ENCODE measurements around the gene KSR1. TPM values are rescaled to one million over a fixed set of nuclear protein-coding genes. Genes with fewer than 3 reads are reported as not detected.

Gene KSR1
- total and polyA plus RNA-seq, 2 donors (not counting 1 experiment from before 2014, with no cell fraction given): 5.3 to 10.1 TPM

GRCh38 chr17:27485716-27486495 is 29.7 kb downstream of the KSR1 start:
- Histone ChIP-seq H3K4me2 (ENCODE audit: extremely low read depth, insufficient read depth, low read length) (no peak overlapping the region), H2AFZ (ENCODE audit: low read length) (no peak overlapping the region), H4K20me1 (ENCODE audit: control insufficient read depth, extremely low read depth, insufficient read depth, low read length) (no peaks in the 10 kb centered on the region), H3K9me3 (ENCODE audit: control insufficient read depth, insufficient read depth, low read depth, low read length) (no peaks in the 10 kb centered on the region), H3K36me3 (ENCODE audit: control insufficient read depth, insufficient read depth, low read length) (no peaks in the 10 kb centered on the region), H3K4me3 (replicated peaks in 1 of 4; ENCODE audit: control extremely low read depth in 1 of 4, insufficient read depth in 1 of 4, low read depth in 3 of 4, low read length in 4 of 4) (no peak overlapping the region), H3K27ac (ENCODE audit: insufficient read depth, low read length) (no peak overlapping the region), H3K27me3 (ENCODE audit: control insufficient read depth, insufficient read depth, low read length) (no peaks in the 10 kb centered on the region), H3K9ac (ENCODE audit: insufficient read depth, low read length) (no peak overlapping the region), H3K4me1 (ENCODE audit: control insufficient read depth, extremely low read depth, insufficient read depth, low read length) (peaks cover 3% of the 10 kb centered on the region), H3K79me2 (ENCODE audit: control insufficient read depth, insufficient read depth, low read length) (no peaks in the 10 kb centered on the region)
- TF ChIP-seq EZH2 (IDR thresholded peaks at IDR 0.05; ENCODE audit: low read length, missing control alignments): no peak
- TF ChIP-seq, protein P1, sequence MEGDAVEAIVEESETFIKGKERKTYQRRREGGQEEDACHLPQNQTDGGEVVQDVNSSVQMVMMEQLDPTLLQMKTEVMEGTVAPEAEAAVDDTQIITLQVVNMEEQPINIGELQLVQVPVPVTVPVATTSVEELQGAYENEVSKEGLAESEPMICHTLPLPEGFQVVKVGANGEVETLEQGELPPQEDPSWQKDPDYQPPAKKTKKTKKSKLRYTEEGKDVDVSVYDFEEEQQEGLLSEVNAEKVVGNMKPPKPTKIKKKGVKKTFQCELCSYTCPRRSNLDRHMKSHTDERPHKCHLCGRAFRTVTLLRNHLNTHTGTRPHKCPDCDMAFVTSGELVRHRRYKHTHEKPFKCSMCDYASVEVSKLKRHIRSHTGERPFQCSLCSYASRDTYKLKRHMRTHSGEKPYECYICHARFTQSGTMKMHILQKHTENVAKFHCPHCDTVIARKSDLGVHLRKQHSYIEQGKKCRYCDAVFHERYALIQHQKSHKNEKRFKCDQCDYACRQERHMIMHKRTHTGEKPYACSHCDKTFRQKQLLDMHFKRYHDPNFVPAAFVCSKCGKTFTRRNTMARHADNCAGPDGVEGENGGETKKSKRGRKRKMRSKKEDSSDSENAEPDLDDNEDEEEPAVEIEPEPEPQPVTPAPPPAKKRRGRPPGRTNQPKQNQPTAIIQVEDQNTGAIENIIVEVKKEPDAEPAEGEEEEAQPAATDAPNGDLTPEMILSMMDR (conservative IDR thresholded peaks at IDR 0.05 in 1 of 2, IDR thresholded peaks at IDR 0.05 in 1 of 2; ENCODE audit: low read depth in 1 of 2, low read length in 2 of 2): no peak
- no peak for DNase-seq (ENCODE audit: low read depth in 2 of 2)

DNA sequence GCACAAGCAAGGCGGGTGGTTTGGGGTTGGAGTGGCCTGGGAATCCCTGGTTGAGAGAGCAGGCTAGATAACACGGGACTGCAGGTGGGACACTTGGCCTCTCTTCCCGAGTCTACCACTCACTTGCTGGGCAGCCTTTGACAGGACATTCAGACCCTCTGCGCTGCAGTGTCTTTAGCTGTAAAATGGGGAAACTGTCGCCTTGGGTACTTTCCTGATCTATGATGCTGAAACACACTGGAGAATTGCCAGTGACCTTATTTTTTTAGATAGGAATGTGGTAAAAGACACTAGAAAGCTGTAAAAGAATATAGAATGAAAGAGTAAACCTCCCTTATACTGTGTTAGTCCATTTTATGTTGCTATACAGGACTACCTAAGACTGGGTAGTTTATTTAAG is 30.5 kb downstream of the KSR1 start:
- TF ChIP-seq, protein P1 (conservative IDR thresholded peaks at IDR 0.05 in 1 of 2, IDR thresholded peaks at IDR 0.05 in 1 of 2; ENCODE audit: low read depth in 1 of 2, low read length in 2 of 2): no peak
- TF ChIP-seq EZH2 (IDR thresholded peaks at IDR 0.05; ENCODE audit: low read length, missing control alignments): no peak
- Histone ChIP-seq H3K27me3 (ENCODE audit: control insufficient read depth, insufficient read depth, low read length) (no peaks in the 10 kb centered on the region), H4K20me1 (ENCODE audit: control insufficient read depth, extremely low read depth, insufficient read depth, low read length) (no peaks in the 10 kb centered on the region), H2AFZ (ENCODE audit: low read length) (no peak overlapping the region), H3K27ac (ENCODE audit: insufficient read depth, low read length) (no peak overlapping the region), H3K36me3 (ENCODE audit: control insufficient read depth, insufficient read depth, low read length) (no peaks in the 10 kb centered on the region), H3K9me3 (ENCODE audit: control insufficient read depth, insufficient read depth, low read depth, low read length) (no peaks in the 10 kb centered on the region), H3K4me1 (ENCODE audit: control insufficient read depth, extremely low read depth, insufficient read depth, low read length) (peaks cover 3% of the 10 kb centered on the region), H3K4me2 (ENCODE audit: extremely low read depth, insufficient read depth, low read length) (no peak overlapping the region), H3K9ac (ENCODE audit: insufficient read depth, low read length) (no peak overlapping the region), H3K79me2 (ENCODE audit: control insufficient read depth, insufficient read depth, low read length) (no peaks in the 10 kb centered on the region), H3K4me3 (replicated peaks in 1 of 4; ENCODE audit: control extremely low read depth in 1 of 4, insufficient read depth in 1 of 4, low read depth in 3 of 4, low read length in 4 of 4) (no peak overlapping the region)
- no peak for DNase-seq (ENCODE audit: low read depth in 2 of 2)

DNA sequence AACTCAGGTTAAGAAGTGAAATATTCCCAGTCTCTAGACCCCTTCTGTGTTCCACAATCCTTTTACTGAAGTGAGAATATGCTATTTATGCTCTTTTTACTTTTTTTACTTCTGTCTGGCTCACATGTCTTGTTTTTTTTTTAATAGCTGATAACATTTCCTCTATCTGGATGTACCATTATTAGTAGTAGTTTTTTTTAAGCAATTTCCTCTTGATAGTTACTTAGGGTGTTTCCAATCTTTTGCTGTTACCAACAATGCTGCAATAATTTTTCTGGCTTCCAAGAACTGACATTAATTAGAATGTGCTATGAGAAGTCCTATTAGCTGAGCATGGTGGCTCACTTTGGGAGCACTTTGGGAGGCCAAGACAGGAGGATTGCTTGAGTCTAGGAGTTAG is 32.0 kb downstream of the KSR1 start:
- H3K4me2 ChIP-seq (ENCODE audit: extremely low read depth, insufficient read depth, low read length): no peak overlapping the region
- no peak overlapping the region for H2AFZ ChIP-seq (ENCODE audit: low read length)
- H3K79me2 ChIP-seq (ENCODE audit: control insufficient read depth, insufficient read depth, low read length): no peaks in the 10 kb centered on the region
- no peak for TF ChIP-seq EZH2 (IDR thresholded peaks at IDR 0.05; ENCODE audit: low read length, missing control alignments)
- TF ChIP-seq, protein P1 (conservative IDR thresholded peaks at IDR 0.05 in 1 of 2, IDR thresholded peaks at IDR 0.05 in 1 of 2; ENCODE audit: low read depth in 1 of 2, low read length in 2 of 2): no peak
- no peak overlapping the region for H3K4me3 ChIP-seq (replicated peaks in 1 of 4; ENCODE audit: control extremely low read depth in 1 of 4, insufficient read depth in 1 of 4, low read depth in 3 of 4, low read length in 4 of 4)
- H4K20me1 ChIP-seq (ENCODE audit: control insufficient read depth, extremely low read depth, insufficient read depth, low read length): no peaks in the 10 kb centered on the region
- no peak for DNase-seq (ENCODE audit: low read depth in 2 of 2)
- no peaks in the 10 kb centered on the region for H3K36me3 ChIP-seq (ENCODE audit: control insufficient read depth, insufficient read depth, low read length)
- H3K9me3 ChIP-seq (ENCODE audit: control insufficient read depth, insufficient read depth, low read depth, low read length): no peaks in the 10 kb centered on the region
- H3K27ac ChIP-seq (ENCODE audit: insufficient read depth, low read length): no peak overlapping the region
- no peaks in the 10 kb centered on the region for H3K27me3 ChIP-seq (ENCODE audit: control insufficient read depth, insufficient read depth, low read length)
- no peak overlapping the region for H3K9ac ChIP-seq (ENCODE audit: insufficient read depth, low read length)
- H3K4me1 ChIP-seq (ENCODE audit: control insufficient read depth, extremely low read depth, insufficient read depth, low read length): peaks cover 3% of the 10 kb centered on the region
